ENCODE results near the gene NOS3. TPM values are rescaled to one million over a fixed set of nuclear protein-coding genes. Genes with fewer than 3 reads are reported as not detected.

The NOS3 gene
- total RNA-seq, 1 experiment from 2014 or later = 3.2 TPM

DNA sequence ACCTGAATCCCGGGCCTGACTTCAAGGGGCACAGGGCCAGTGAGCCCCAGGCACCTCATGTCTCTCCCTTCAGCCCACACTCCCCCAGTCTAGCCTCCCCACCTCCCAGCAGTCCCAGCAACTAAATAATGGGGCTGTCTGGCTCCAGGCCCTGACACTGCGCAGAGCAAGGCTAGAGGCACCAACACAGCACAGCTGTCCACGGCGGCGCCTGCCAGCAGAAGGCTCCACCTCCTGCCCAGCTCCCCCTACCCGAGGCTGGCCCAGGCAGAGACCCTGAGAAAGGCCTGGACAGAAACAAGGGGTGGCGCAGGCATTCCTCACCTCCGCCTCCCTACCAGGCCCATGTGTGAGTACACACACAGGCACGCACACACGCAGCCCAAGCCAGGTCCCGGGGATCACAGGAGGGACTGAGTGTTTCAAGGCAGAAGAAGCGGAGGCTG is 18.8 kb upstream of the NOS3 start:
- CTCF ChIA-PET = no interaction called here
- intact Hi-C loops (cut with micrococcal nuclease; ENCODE audit: unreplicated experiment) = loop anchor here (10.0 kb wide), 1 partner anchor 113 kb away; the partner anchor contains the start of genes AGAP3, FASTK and TMUB1
- 0 out of 2 replicates have a peak, but pooled peaks cover 4% of the 10 kb centered on the region for H3K4me1 ChIP-seq (replicated peaks; ENCODE audit: insufficient read depth)
- no peak for DNase-seq
- peaks cover 67% of the 10 kb centered on the region for H3K27me3 ChIP-seq (ENCODE audit: insufficient read depth, low read depth)
- TF ChIP-seq, protein P1, sequence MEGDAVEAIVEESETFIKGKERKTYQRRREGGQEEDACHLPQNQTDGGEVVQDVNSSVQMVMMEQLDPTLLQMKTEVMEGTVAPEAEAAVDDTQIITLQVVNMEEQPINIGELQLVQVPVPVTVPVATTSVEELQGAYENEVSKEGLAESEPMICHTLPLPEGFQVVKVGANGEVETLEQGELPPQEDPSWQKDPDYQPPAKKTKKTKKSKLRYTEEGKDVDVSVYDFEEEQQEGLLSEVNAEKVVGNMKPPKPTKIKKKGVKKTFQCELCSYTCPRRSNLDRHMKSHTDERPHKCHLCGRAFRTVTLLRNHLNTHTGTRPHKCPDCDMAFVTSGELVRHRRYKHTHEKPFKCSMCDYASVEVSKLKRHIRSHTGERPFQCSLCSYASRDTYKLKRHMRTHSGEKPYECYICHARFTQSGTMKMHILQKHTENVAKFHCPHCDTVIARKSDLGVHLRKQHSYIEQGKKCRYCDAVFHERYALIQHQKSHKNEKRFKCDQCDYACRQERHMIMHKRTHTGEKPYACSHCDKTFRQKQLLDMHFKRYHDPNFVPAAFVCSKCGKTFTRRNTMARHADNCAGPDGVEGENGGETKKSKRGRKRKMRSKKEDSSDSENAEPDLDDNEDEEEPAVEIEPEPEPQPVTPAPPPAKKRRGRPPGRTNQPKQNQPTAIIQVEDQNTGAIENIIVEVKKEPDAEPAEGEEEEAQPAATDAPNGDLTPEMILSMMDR (conservative IDR thresholded peaks at IDR 0.05) = no peak
- TF ChIP-seq EZH2 (IDR thresholded peaks at IDR 0.05; ENCODE audit: low read depth) = no peak
- H4K20me1 ChIP-seq (ENCODE audit: insufficient read depth) = no peaks in the 10 kb centered on the region
- H3K4me3 ChIP-seq = no peak overlapping the region
- no peak overlapping the region for H3K4me2 ChIP-seq
- H3K27ac ChIP-seq = no peak overlapping the region
- H3K9me3 ChIP-seq (ENCODE audit: insufficient read depth, low read depth) = no peaks in the 10 kb centered on the region
- H3K79me2 ChIP-seq (ENCODE audit: low read depth) = no peaks in the 10 kb centered on the region
- H3F3A ChIP-seq (ENCODE audit: insufficient read depth, low read depth) = no peaks in the 10 kb centered on the region
- H2AFZ ChIP-seq = no peak overlapping the region
- BruUV-seq (replicated peaks) = no TSS peak
- no peaks in the 10 kb centered on the region for H3K36me3 ChIP-seq (ENCODE audit: low read depth)
- H3K9me2 ChIP-seq (ENCODE audit: insufficient read depth) = no peaks in the 10 kb centered on the region
- POLR2A ChIA-PET (ENCODE audit: unreplicated experiment) = no interaction called here

DNA sequence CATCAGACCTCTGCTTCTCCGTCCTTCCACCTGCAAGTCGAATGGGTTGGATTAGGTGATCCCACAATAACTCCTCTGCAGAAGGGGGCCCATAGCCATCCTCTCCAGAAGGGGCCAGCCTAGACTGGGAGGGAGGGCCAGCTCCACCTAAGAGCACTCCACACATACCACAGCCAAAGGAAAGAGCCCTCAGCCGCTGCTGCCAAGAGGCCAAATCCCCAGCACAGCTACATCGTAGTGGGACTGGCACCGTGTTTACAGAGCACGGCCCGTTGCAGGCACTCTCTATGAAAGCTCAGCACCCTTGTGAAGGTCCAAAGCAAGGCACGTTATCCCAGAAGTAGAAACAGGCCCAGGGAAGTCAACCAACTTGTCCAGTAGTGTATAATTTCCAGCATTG is 18.1 kb upstream of the NOS3 start:
- POLR2A ChIA-PET (ENCODE audit: unreplicated experiment) = no interaction called here
- H3K36me3 ChIP-seq (ENCODE audit: low read depth) = no peaks in the 10 kb centered on the region
- H3K9me3 ChIP-seq (ENCODE audit: insufficient read depth, low read depth) = no peaks in the 10 kb centered on the region
- H2AFZ ChIP-seq = no peak overlapping the region
- peaks cover 60% of the 10 kb centered on the region for H3K27me3 ChIP-seq (ENCODE audit: insufficient read depth, low read depth)
- H3K79me2 ChIP-seq (ENCODE audit: low read depth) = no peaks in the 10 kb centered on the region
- no peaks in the 10 kb centered on the region for H3K9me2 ChIP-seq (ENCODE audit: insufficient read depth)
- no peak overlapping the region for H3K4me3 ChIP-seq
- no peak overlapping the region for H3K4me2 ChIP-seq
- no peaks in the 10 kb centered on the region for H3F3A ChIP-seq (ENCODE audit: insufficient read depth, low read depth)
- H3K4me1 ChIP-seq (replicated peaks; ENCODE audit: insufficient read depth) = 0 out of 2 replicates have a peak, but pooled peaks cover 4% of the 10 kb centered on the region
- no peak for DNase-seq
- CTCF ChIA-PET = no interaction called here
- H3K27ac ChIP-seq = no peak overlapping the region
- no peaks in the 10 kb centered on the region for H4K20me1 ChIP-seq (ENCODE audit: insufficient read depth)
- no TSS peak for BruUV-seq (replicated peaks)
- intact Hi-C loops (cut with micrococcal nuclease; ENCODE audit: unreplicated experiment) = loop anchor here (10.0 kb wide), 1 partner anchor 112 kb away; the partner anchor contains the start of genes AGAP3, FASTK and TMUB1
- no peak for TF ChIP-seq EZH2 (IDR thresholded peaks at IDR 0.05; ENCODE audit: low read depth)
- TF ChIP-seq, protein P1 (conservative IDR thresholded peaks at IDR 0.05) = no peak

DNA sequence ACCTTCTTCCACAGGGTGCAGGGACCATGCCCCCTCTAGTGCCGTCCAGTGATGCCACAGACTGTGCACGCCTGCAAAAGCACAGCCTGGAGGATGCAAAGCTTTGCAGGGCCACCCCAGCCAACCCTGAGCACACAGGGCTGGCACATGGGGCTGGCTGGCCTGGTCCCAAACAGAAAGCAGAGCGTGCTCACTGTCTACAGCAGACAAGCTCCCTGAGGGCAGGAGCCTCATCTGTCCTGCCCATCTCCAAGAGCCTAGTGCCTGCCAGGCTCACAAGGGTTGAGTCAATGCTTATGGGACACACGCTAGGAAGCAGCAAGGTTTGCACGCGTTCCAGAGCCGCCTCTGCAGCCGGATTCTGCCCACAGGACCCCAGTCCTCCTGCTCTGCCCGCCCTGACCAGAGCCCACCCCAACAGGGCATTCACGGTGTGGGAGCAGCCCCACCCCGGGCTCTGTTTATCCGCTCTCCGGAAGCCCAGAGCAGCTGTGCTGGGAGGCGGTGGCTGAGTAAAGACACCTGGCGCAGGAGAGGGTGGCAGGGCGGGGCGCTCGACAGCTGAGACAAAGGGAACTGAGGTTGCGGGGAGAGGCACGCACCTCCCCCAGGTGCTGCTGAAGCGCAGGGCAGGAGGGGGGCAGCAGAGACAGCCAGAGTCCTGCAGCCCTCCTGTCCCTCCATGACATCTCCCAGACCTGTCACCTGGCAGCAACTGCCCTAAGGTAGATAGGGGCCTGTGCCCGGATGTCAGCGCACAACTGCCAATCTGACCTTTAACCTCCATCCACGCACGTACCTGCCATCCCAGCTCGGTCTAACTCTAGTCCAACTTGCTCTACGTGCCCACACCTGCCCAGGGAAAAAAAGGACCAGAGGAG is 17.0 kb upstream of the NOS3 start:
- DNase-seq = no peak
- no TSS peak for BruUV-seq (replicated peaks)
- H3K9me2 ChIP-seq (ENCODE audit: insufficient read depth) = no peaks in the 10 kb centered on the region
- H2AFZ ChIP-seq = no peak overlapping the region
- no peaks in the 10 kb centered on the region for H3F3A ChIP-seq (ENCODE audit: insufficient read depth, low read depth)
- H3K79me2 ChIP-seq (ENCODE audit: low read depth) = no peaks in the 10 kb centered on the region
- H3K4me2 ChIP-seq = peak overlapping the region; percentile 97; the same call in 1 of the 2 replicates
- H4K20me1 ChIP-seq (ENCODE audit: insufficient read depth) = no peaks in the 10 kb centered on the region
- CTCF ChIA-PET = no interaction called here
- TF ChIP-seq EZH2 (IDR thresholded peaks at IDR 0.05; ENCODE audit: low read depth) = no peak
- TF ChIP-seq, protein P1 (conservative IDR thresholded peaks at IDR 0.05) = no peak
- no peaks in the 10 kb centered on the region for H3K36me3 ChIP-seq (ENCODE audit: low read depth)
- peak overlapping the region; percentile 65; the same call in 1 of the 2 replicates for H3K4me3 ChIP-seq
- no peak overlapping the region for H3K27ac ChIP-seq
- H3K4me1 ChIP-seq (replicated peaks; ENCODE audit: insufficient read depth) = 0 out of 2 replicates have a peak, but pooled peaks cover 4% of the 10 kb centered on the region
- intact Hi-C loops (cut with micrococcal nuclease; ENCODE audit: unreplicated experiment) = loop anchor here (2.0 to 10.0 kb wide), 2 partner anchors 111 to 139 kb away; partner anchors contain the start of genes AGAP3, FASTK and TMUB1
- POLR2A ChIA-PET (ENCODE audit: unreplicated experiment) = no interaction called here
- peaks cover 55% of the 10 kb centered on the region for H3K27me3 ChIP-seq (ENCODE audit: insufficient read depth, low read depth)
- no peaks in the 10 kb centered on the region for H3K9me3 ChIP-seq (ENCODE audit: insufficient read depth, low read depth)

Data from PC-9 (cell line).